Uterus (tissue), 4 donors: ENCODE results near the gene THSD4. TPM values are rescaled to one million over a fixed set of nuclear protein-coding genes. Genes with fewer than 3 reads are reported as not detected.

Source experiments
- DNase-seq, 2 donors: peaks; one replicate each; pipeline ENCODE4 v3.0.0-alpha.2; 2019 to 2020
- H3K27ac ChIP-seq, 2 donors: fragments of 200-600 bp; sonication (generic); 1 replicate in 1 of 2; 2 replicates in 1 of 2; pipeline ENCODE4 v1.5.1; 2016 to 2018
- H3K27me3 ChIP-seq, 2 donors: fragments of 200-600 bp; sonication (generic); one replicate each; pipeline ENCODE4 v1.5.1; 2018 to 2019; ENCODE audit warnings: control low read depth in 1 of 2
- H3K36me3 ChIP-seq, 2 donors: fragments of 200-600 bp; sonication (generic); one replicate each; pipeline ENCODE4 v1.5.1; 2019; ENCODE audit warnings: control low read depth in 1 of 2
- H3K4me1 ChIP-seq, 2 donors: fragments of 200-600 bp; sonication (generic); one replicate each; pipeline ENCODE4 v1.5.1; 2018 to 2019; ENCODE audit warnings: control low read depth in 1 of 2
- H3K4me3 ChIP-seq, 2 donors: fragments of 200-600 bp; sonication (generic); 1 replicate in 1 of 2; 2 replicates in 1 of 2; pipeline ENCODE4 v1.5.1; 2018 to 2019; ENCODE audit warnings: mild to moderate bottlenecking in 1 of 2
- H3K9me3 ChIP-seq, 2 donors: fragments of 200-600 bp; sonication (generic); one replicate each; pipeline ENCODE4 v1.5.1; 2019; ENCODE audit warnings: control low read depth in 1 of 2
- POLR2A ChIP-seq, 2 donors: fragments of 450-650 bp; IDR thresholded peaks; one replicate each; pipeline ENCODE4 v1.6.1; 2016; ENCODE audit warnings: antibody characterized with exemption in 2 of 2, mild to moderate bottlenecking in 1 of 2, moderate library complexity in 1 of 2
- intact Hi-C: fragments of 100-400 bp; cut with DNase I; formaldehyde crosslinking; loops from one replicate; pipeline ENCODE4 v1.15.1; 2023; ENCODE audit warnings: low total_unique reads
- total RNA-seq, 4 donors: library from RNA; depleted of rRNA in 3 of 4; stranded (reverse); fragments of >200 nt in 3 of 4; gene quantifications; one replicate each; pipeline versions ENCODE4 v1.1.0 to v1.2.4, GENCODE V29; 2014 to 2023
- TF ChIP-seq, protein P1 (sequence below), 4 experiments: fragments of 200-600 bp in 2 of 4; fragments of 450-650 bp in 2 of 4; sonication (generic) in 2 of 4; IDR thresholded peaks; one replicate each; pipeline ENCODE4 v1.5.1; 2016 to 2019; ENCODE audit warnings: antibody characterized with exemption in 4 of 4, mild to moderate bottlenecking in 2 of 4, moderate library complexity in 1 of 4
- donor health status: DM: yes; HTN: yes; CAD: no.

The THSD4 gene
- total RNA-seq, 4 donors from 2014 or later = 7.1 to 144 (median 35.4) TPM

DNA sequence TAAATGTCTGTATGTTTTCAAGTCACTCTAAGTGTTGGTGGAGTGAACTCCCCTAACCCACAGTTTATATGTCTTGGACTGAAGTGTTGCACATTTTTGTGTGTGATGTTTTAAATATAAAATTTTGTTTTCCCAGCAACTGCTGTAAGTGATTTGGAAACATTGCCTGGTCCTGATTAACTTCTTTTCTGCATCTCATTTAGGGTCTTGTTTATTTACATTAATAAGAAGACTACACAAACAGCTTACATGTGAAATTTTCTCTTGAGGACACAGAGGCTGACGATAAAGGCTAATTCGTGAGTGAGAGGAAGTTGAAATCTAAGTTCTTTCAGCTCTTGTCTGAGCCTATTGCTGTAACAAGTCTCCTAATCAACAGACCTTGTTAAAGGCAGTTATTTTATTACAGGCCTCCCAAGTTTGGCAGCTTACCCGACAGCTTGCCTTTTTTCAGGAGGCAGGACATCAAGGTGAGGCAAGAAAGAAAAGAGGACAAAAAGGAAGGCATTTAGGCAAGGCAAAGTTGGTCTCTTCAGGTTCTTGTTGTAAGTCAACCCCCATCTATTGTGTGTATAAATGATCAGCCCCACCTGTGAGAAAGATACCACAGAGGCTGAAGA lies 517.4 kb downstream of the THSD4 start:
- Histone ChIP-seq H3K27ac (no peak overlapping the region), H3K4me1 (no peaks in the 10 kb centered on the region), H3K4me3 (no peak overlapping the region), H3K27me3 (no peaks in the 10 kb centered on the region), H3K9me3 (no peaks in the 10 kb centered on the region), H3K36me3 (no peaks in the 10 kb centered on the region)
- intact Hi-C loops = no loop called here
- TF ChIP-seq, protein P1, sequence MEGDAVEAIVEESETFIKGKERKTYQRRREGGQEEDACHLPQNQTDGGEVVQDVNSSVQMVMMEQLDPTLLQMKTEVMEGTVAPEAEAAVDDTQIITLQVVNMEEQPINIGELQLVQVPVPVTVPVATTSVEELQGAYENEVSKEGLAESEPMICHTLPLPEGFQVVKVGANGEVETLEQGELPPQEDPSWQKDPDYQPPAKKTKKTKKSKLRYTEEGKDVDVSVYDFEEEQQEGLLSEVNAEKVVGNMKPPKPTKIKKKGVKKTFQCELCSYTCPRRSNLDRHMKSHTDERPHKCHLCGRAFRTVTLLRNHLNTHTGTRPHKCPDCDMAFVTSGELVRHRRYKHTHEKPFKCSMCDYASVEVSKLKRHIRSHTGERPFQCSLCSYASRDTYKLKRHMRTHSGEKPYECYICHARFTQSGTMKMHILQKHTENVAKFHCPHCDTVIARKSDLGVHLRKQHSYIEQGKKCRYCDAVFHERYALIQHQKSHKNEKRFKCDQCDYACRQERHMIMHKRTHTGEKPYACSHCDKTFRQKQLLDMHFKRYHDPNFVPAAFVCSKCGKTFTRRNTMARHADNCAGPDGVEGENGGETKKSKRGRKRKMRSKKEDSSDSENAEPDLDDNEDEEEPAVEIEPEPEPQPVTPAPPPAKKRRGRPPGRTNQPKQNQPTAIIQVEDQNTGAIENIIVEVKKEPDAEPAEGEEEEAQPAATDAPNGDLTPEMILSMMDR (IDR thresholded peaks at IDR 0.05) = no peak
- TF ChIP-seq POLR2A (IDR thresholded peaks at IDR 0.05) = no peak
- no peak for DNase-seq

DNA sequence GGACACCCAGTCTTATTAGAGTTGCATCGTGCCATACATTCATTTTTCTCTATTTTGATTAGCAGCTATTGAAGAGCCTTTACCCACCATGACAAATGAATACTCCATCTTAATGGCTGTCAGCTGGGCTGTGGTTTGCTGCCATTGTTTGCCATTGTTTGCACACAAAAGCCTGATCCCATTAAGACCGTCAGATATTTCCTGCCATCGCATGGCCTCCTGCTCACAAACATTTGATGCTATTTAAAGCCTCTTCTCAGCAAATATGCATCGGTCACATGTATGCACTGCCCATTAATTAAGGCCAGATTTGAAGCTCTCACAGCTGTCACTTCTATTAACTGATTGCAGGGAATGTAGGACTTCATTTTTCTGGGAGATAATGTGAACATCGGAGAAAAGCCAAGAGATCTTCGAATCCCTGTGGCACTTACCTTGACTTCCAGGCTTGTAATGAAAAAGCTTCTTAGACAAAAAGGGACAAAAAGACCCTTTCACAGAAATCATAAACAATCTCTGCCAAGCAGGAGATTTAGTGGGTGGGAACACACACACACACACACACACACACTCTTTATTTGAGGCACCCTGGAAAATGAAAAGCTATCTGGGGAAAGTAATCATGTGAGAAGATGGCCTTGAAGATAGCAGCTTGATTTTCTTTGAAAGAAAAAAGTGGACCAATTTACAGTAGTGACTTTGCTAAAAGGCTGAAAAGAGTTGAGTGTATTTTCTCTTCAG lies 519.7 kb downstream of the THSD4 start:
- DNase-seq = no peak
- Histone ChIP-seq H3K4me1 (no peaks in the 10 kb centered on the region), H3K36me3 (no peaks in the 10 kb centered on the region), H3K27me3 (no peaks in the 10 kb centered on the region), H3K27ac (no peak overlapping the region), H3K4me3 (no peak overlapping the region), H3K9me3 (no peaks in the 10 kb centered on the region)
- intact Hi-C loops = no loop called here
- TF ChIP-seq, protein P1 (IDR thresholded peaks at IDR 0.05) = no peak
- no peak for TF ChIP-seq POLR2A (IDR thresholded peaks at IDR 0.05)

DNA sequence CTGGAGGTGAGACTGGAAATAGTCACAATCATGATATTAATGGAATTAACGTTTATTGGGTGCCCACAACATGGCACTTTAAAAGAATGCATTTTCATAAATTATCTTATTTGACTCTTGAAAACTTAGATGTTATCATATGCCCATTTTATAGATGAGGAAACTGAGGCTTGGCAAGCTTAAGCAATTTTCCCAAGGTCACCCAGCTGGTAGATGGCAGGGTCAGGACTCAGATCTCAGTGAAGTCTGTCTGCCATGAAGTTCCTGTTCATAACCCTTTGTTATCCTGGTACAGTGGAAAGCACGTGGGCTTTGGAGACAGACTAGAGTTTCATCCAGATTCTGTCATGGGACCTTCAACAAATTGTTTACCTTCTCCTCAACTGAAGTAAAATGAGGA lies 520.5 kb downstream of the THSD4 start:
- Histone ChIP-seq H3K4me3 (no peak overlapping the region), H3K4me1 (no peaks in the 10 kb centered on the region), H3K27me3 (no peaks in the 10 kb centered on the region), H3K36me3 (no peaks in the 10 kb centered on the region), H3K27ac (no peak overlapping the region), H3K9me3 (no peaks in the 10 kb centered on the region)
- intact Hi-C loops = no loop called here
- no peak for DNase-seq
- TF ChIP-seq POLR2A (IDR thresholded peaks at IDR 0.05) = no peak
- TF ChIP-seq, protein P1 (IDR thresholded peaks at IDR 0.05) = no peak

DNA sequence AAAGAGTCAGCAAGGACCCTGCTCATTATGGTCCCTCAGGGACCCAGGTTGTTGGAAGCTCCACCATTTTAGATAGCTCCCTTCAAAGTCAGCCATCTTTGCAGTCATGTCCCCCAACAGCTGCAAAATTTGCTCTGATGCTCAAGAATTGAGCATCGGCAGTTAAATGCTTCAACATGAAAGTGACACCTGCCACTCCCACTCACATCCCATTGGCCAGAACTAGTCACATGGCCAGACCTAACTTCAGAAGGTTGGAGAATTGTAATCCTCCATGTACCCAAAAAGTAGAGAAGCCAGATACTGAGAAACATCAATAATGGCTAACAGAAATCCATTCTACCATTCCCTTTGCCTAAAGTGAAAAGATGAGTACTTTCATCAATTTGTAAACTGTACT lies 523.6 kb downstream of the THSD4 start:
- intact Hi-C loops = no loop called here

DNA sequence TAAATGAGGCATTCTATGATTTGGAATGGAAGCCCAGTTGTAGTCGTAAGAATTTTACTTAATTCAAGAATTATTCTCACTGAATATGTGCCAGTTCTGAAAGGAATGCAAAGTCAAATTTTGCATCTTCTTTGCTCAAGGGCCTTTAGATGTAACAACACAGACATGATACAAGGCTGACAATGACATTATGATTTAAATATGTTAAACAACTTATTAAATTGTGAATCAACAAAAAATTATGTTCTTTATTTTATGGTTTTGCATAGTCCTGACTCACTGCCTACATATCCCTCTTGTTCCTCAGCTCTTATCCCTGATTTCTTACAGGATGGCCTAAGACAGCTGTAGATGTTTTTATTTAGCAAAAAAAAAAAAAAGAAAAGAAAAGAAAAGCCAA lies 524.2 kb downstream of the THSD4 start:
- Histone ChIP-seq H3K9me3 (no peaks in the 10 kb centered on the region), H3K36me3 (no peaks in the 10 kb centered on the region), H3K4me1 (no peaks in the 10 kb centered on the region), H3K4me3 (no peak overlapping the region), H3K27ac (no peak overlapping the region), H3K27me3 (no peaks in the 10 kb centered on the region)
- DNase-seq = no peak
- intact Hi-C loops = no loop called here
- TF ChIP-seq POLR2A (IDR thresholded peaks at IDR 0.05) = no peak
- TF ChIP-seq, protein P1 (IDR thresholded peaks at IDR 0.05) = no peak

More for the DNA sequence above, 523.6 kb downstream of the THSD4 start:
- Histone ChIP-seq H3K27ac (no peak overlapping the region), H3K9me3 (no peaks in the 10 kb centered on the region), H3K4me1 (no peaks in the 10 kb centered on the region), H3K4me3 (no peak overlapping the region), H3K27me3 (no peaks in the 10 kb centered on the region), H3K36me3 (no peaks in the 10 kb centered on the region)
- no peak for TF ChIP-seq POLR2A (IDR thresholded peaks at IDR 0.05)
- TF ChIP-seq, protein P1 (IDR thresholded peaks at IDR 0.05) = no peak
- DNase-seq = no peak
